HT-29 (cell line): Measurements from ENCODE around the gene PUS7L. TPM values are rescaled to one million over a fixed set of nuclear protein-coding genes. Genes with fewer than 3 reads are reported as not detected.

Source experiments
- DNase-seq: peaks from one replicate; pipeline ENCODE4 v3.0.0-alpha.2; 2015; ENCODE audit warnings: low spot score
- total RNA-seq: library from RNA; depleted of rRNA; stranded (reverse); fragments of >200 nt; shearing (Covaris generic); gene quantifications from 2 replicates; pipeline ENCODE4 v1.2.3, GENCODE V29; 2014; rRNA removed

PUS7L gene, protein sequence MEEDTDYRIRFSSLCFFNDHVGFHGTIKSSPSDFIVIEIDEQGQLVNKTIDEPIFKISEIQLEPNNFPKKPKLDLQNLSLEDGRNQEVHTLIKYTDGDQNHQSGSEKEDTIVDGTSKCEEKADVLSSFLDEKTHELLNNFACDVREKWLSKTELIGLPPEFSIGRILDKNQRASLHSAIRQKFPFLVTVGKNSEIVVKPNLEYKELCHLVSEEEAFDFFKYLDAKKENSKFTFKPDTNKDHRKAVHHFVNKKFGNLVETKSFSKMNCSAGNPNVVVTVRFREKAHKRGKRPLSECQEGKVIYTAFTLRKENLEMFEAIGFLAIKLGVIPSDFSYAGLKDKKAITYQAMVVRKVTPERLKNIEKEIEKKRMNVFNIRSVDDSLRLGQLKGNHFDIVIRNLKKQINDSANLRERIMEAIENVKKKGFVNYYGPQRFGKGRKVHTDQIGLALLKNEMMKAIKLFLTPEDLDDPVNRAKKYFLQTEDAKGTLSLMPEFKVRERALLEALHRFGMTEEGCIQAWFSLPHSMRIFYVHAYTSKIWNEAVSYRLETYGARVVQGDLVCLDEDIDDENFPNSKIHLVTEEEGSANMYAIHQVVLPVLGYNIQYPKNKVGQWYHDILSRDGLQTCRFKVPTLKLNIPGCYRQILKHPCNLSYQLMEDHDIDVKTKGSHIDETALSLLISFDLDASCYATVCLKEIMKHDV
- total RNA-seq, result 7.3 and 8.5 TPM in 2 replicates

DNA sequence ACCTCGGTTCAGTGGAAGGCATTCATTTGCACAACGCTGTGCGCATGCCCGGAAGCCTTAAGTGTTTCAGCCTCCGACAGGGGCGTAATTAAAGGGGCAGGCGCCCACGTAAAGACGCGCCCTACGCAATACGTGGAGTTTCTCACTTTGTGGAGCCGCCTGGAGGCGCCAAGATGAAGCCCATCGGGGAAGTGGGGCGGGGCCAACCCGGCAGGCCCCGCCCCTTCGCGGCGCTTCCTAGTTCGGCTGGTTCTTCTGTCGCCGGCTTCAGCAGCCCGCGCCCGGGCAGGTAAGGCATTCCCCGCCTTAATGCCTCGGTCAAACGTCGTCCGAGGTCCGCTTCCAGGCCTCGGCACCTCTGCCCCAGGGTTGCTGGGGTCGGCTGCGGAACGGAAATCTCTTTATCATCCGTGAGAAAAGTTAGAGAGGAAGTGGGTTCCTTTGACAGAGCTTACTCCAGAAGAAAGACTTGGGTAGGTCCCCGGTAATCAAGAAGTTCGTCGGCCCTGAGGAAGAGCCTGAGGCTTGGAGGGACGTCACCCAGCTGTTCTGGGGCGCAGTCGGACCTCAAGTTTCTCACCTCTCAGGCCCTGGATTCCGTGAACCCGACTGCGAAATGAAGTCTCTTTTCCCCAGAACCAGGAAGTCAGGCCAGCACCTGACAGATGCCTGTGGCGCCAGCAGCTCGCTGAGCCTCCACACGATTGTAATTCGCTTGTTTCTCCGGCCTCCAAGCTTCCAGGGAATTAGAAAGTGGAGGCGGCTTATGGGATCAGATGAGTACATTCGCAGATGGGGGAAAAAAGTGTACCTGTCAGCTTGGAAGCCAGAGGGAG is at the start of gene PUS7L, which contains the start of gene IRAK4:
Gene PUS7L, minus strand, starts transcription at position 63 of the 836 bp plus-strand sequence. CDS start 3,545 bp downstream, outside the sequence.
Gene IRAK4, plus strand, starts transcription at position 224 of the 836 bp plus-strand sequence. CDS start 9,161 bp downstream, outside the sequence.
- peak; percentile 98 for DNase-seq

DNA sequence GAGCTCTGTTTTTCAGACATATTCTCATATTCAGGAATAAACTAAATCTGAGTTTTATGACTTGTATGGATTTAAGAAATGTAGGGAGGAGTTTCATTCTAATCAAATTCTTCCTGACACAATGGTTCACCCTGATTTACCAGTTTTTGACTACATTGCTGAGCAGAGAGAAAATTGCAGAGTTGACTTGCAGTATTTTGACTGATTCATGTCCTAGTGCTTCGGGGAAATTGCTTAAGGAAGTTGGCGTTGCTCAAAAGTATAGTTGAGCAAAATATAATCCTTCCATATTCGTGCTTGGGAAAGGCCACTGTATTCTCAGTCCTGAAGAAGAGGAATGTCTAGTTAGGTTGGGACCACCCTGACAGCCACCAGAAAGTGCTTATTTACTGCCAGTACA is 48.8 kb upstream of the PUS7L start:
- DNase-seq, result no peak

- no peak for DNase-seq
Measured at GRCh38 chr12:43806737-43807072, 48.1 kb upstream of the PUS7L start.

- DNase-seq, result peak; percentile 78
Measured at GRCh38 chr12:43805860-43806736, 47.5 kb upstream of the PUS7L start, which contains the start of gene TWF1. TWF1 (minus strand) TSS chr12:43806317; CDS start chr12:43806245, 72 bp downstream.

GRCh38 chr12:43805149-43805859 is 46.7 kb upstream of the PUS7L start:
- DNase-seq, result peak; percentile 9

DNA sequence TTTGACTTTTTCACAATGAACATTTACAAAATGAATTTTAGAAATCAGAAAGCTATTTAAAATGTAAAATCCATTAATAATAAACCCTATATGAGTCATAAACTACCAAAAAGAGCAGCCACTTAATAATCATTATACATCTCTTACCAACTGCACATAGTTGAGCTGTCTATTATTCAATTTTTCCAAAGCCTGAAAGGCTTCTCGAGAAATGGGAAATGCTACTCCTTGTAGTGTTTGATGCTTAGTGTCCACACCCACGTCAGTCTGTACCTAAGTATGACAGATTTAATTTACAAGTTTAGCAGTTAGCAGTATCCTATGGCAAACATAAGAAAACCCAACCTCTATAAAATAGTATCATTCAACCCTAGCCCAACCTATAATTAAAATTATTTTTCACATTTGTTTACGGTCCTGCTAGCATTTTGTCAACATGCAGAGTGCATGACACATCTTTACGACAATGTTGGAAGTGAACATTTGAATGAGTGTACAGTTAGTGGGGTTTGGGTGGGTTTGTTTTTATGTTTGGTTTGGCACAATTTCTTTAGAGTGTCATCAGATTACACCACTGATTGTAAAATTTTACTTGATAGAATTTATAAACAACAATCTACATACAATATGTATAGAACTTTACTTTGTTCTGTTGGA is 39.1 kb upstream of the PUS7L start:
- DNase-seq, result no peak

DNA sequence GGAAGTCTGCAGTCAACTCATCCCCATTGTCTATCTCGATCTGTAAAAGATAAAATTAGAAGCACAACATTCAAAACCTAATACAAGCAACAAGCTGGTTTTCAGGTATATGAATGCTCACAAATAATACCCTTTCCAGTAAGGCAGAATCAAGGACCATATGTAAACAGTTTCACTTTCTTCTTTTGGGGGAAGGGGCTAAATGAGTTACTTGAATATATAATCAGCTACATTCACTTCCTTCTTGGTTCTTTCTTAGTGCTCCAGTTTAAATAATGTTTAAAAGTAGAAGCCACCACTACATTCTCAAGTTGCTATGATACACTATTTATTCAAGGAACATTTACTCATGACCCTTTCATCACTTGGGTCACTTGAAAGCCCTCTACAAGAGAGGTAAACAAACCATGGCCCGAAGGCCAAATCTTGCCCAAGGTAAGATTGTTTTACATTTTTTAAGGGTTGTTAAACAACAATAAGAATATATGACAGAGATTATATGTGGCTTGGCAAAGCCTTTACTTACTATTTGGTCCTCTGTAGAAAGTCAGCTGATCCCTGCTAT is 37.2 kb upstream of the PUS7L start:
- no peak for DNase-seq

GRCh38 chr12:43789941-43790340 is 31.4 kb upstream of the PUS7L start:
- no peak for DNase-seq

- DNase-seq, result no peak
Measured at GRCh38 chr12:43786899-43787693, 28.5 kb upstream of the PUS7L start.

DNA sequence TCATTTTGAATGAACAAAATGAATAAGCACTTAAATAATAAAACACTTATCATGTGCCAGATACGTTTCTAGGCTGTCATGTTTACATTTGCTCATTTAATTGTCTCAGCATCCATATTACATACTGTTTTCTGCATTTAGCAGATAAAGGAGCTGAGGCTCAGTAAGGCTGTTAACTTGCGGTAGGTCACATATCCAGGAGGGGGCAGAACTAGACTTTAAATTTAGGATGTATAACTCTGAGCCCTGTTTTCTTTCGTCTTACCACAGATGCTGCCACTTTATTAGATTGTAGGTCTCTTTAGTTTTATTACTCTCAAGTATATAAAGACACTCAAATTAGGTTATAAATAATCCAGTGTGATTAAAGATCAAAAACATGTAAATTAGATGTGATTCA is 17.9 kb upstream of the PUS7L start:
- DNase-seq, result peak; percentile 53

- DNase-seq, result no peak
Measured at GRCh38 chr12:43766291-43766690, 7.7 kb upstream of the PUS7L start.

DNA sequence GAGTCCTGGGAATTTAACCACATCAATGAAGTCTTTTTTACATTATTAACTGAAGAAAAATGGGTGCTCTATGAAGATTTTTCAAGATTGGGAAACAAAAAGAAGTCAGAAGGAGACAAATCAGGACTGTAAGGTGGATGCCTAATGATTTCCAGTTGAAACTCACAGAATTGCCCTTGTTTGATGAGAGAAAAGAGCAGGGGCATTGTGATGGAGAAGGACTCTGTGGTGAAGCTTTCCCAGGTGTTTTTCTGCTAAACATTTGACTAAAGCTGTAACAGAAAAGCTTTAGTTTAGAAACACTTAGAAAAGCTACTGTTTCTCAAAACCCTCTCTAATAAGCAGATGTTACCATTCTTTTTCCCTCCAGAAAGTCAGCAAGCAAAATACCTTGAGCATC is 5.9 kb upstream of the PUS7L start:
- DNase-seq, result no peak

DNA sequence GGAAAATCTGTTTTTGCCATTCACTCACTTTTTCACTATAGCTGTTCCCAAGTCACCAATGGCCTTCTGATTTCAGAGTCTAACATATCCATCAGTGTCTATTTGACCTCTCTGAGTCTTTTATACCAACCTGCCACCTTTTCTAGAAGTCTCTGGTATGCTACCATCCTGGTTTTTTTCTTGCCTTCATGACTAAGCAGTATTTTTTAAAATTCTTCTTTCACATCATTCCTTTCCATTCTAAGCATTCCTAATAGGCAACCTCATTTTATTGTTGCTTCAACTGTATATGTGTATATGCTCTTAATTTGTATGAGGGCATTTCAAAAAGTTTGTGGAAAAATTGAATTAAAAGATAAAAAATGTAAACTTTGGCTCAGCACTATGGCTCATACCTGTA is 5.2 kb upstream of the PUS7L start:
- no peak for DNase-seq

DNA sequence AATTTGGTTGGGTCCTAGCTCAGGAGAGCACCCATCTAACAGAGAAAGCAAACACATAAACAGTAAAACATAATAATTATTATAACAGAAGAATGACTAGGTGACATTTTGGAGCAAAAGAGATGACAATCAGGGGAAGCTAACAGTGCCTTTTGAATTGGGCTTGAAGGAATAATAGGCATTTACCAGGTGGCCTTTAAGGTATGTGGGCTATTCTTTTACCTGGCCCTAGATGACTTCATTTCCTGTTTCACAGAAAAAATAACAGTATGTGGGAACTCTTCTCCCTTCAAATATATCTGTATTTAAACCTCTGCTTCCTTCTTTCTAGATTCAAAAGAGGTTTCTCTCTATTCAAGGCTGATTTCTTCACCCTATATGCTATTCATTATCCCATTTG is 4.0 kb upstream of the PUS7L start:
- DNase-seq, result no peak

DNA sequence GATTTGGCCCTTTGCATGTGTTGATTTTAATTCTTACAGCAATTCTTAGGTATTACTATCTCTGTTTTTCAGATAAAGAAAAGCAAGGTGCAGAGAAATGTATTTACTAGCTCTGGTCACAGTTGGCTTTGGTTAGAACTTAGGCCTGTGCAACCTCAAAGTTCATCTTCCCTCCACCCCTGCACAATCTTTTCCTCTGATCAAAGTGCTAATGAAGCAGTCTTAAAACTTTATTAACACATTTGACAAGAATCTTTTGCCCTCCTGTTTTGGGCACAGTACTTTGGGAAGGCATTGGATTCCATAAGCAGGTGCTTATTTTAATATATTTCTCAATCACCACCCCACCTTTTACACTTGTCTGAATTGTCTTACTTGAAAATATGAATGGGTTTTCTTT is 2.9 kb upstream of the PUS7L start:
- DNase-seq, result no peak

DNA sequence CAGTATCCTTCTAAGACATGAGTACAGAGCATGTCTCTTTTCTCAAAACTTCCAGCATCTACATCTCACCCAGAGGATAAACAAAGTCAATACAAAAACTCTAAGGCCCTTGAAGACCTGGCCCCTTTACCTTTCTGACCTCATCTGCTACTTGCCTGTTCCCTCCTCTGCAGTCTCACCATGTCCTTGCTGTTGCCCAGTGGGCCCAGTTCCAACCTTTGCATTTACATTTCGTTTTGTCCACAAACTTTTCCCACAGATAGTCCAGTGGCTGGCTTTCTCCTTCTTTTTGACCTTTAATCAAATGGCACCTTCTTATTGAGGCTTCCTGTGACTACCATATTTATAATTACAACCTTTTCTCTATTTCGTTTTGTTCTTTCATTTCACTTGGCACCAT is 1.8 kb upstream of the PUS7L start:
- DNase-seq, result no peak

GRCh38 chr12:43758247-43758727 is 303 bp downstream of the PUS7L start:
- peak; percentile 62 for DNase-seq

DNA sequence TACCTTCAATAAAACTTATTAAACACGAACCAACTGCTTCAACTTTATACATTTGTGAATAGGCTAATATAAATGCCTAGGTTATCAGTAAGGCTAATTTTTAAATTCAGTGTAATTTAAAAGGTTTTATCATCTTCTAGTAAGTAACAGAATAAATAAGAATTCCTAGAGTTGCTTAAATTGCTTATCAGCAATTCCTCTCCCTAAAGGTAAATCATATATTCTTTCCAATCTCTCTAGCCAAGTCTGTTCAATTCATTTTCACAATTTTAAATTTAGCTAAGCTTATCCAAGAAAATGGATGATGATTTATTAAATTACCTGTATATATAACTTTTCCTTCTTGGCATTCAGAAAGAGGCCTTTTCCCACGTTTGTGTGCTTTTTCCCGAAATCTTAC is 4.6 kb downstream of the PUS7L start:
- no peak for DNase-seq
